ENCODE data around the gene PARP16.

PARP16 gene

GRCh38 chr15:65266469-65266868 lies 20.2 kb downstream of the PARP16 start (continued):
- TF ChIP-seq ZBTB10 (tag by site-specific recombination; IDR thresholded peaks at IDR 0.05) = no peak

DNA sequence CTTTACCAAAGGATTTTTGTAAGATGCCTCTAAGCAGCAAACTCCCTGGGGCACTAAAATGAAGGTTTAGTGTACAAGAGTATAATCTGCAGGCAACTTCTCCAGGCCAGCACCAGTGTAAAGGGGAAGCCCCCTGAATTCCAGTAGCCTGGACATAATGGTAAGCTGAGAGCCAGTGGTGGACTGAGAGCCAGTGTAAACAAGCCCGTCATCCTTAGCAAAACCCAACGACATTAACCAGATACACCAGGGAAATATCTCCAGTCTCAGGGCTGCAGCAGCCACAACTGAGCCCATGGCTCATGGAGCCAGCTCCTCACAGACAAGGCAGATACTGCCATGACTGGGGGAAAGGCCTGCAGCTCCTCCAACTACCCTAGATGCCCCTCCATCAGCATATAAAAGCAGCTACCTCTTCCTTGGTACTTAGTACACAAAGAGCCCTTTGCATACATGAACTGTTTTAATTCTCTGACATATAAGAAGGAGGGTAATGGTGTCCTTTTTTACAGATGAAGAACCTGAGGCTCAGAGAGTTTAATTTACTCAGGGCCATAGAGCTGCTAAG lies 21.7 kb downstream of the PARP16 start:
- ChIA-PET POLR2A (no interaction called here), CTCF (interaction anchor here (0.8 to 1.1 kb wide), 3 partner anchors 17 to 35 kb away, joined by 3 to 7 read pairs (median 4); no protein-coding TSS in a partner anchor)
- Histone ChIP-seq H3K4me3 (ENCODE audit: low read depth, low read length) (no peak overlapping the region), H3K4me1 (ENCODE audit: control insufficient read depth, insufficient read depth, low read length) (no peaks in the 10 kb centered on the region), H3K9me3 (ENCODE audit: control insufficient read depth, insufficient read depth, low read depth, low read length) (no peaks in the 10 kb centered on the region), H3K27ac (ENCODE audit: extremely low read depth, low read depth, low read length) (no peak overlapping the region), H3K36me3 (ENCODE audit: control insufficient read depth in 2 of 2, insufficient read depth in 1 of 2, low read length in 2 of 2) (peaks cover 9 to 35% of the 10 kb centered on the region in 2 experiments; a peak in 2 of 3 replicates)
- no peak for TF ChIP-seq ZNF624 (tag by site-specific recombination; IDR thresholded peaks at IDR 0.05)
- TF ChIP-seq, protein P1, sequence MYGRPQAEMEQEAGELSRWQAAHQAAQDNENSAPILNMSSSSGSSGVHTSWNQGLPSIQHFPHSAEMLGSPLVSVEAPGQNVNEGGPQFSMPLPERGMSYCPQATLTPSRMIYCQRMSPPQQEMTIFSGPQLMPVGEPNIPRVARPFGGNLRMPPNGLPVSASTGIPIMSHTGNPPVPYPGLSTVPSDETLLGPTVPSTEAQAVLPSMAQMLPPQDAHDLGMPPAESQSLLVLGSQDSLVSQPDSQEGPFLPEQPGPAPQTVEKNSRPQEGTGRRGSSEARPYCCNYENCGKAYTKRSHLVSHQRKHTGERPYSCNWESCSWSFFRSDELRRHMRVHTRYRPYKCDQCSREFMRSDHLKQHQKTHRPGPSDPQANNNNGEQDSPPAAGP (tag by site-specific recombination; IDR thresholded peaks at IDR 0.05) = no peak
- no peak for TF ChIP-seq ZNF514 (tag by site-specific recombination; IDR thresholded peaks at IDR 0.05)
- no peak for TF ChIP-seq ZFP69B (tag by site-specific recombination; IDR thresholded peaks at IDR 0.05)
- no peak for TF ChIP-seq ZNF433 (tag by site-specific recombination; IDR thresholded peaks at IDR 0.05; ENCODE audit: low read depth)
- TF ChIP-seq PBX3 (CRISPR knock-in tag; IDR thresholded peaks at IDR 0.05) = no peak
- TF ChIP-seq REPIN1 (tag by site-specific recombination; IDR thresholded peaks at IDR 0.05; ENCODE audit: low read depth) = no peak
- TF ChIP-seq ZNF768 (tag by site-specific recombination; IDR thresholded peaks at IDR 0.05) = no peak
- no peak for TF ChIP-seq ZNF280C (tag by site-specific recombination; IDR thresholded peaks at IDR 0.05)
- no peak for TF ChIP-seq PRDM1 (tag by site-specific recombination; IDR thresholded peaks at IDR 0.05)
- no peak for TF ChIP-seq ZBTB10 (tag by site-specific recombination; IDR thresholded peaks at IDR 0.05)
- no peak for TF ChIP-seq GLI4 (tag by site-specific recombination; IDR thresholded peaks at IDR 0.05)
- TF ChIP-seq ZNF350 (tag by site-specific recombination; IDR thresholded peaks at IDR 0.05) = no peak
- no peak for TF ChIP-seq ZXDB (tag by site-specific recombination; IDR thresholded peaks at IDR 0.05)
- TF ChIP-seq, protein P2, sequence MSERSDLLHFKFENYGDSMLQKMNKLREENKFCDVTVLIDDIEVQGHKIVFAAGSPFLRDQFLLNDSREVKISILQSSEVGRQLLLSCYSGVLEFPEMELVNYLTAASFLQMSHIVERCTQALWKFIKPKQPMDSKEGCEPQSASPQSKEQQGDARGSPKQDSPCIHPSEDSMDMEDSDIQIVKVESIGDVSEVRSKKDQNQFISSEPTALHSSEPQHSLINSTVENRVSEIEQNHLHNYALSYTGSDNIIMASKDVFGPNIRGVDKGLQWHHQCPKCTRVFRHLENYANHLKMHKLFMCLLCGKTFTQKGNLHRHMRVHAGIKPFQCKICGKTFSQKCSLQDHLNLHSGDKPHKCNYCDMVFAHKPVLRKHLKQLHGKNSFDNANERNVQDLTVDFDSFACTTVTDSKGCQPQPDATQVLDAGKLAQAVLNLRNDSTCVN (tag by site-specific recombination; optimal IDR thresholded peaks at IDR 0.05) = no peak
- no peak for TF ChIP-seq BCL6B (tag by site-specific recombination; IDR thresholded peaks at IDR 0.05)
- TF ChIP-seq ZNF221 (tag by site-specific recombination; IDR thresholded peaks at IDR 0.05; ENCODE audit: borderline replicate concordance) = no peak
